Lower lobe of right lung (tissue), 2 donors: ENCODE data around the gene RAVER2. TPM values are rescaled to one million over a fixed set of nuclear protein-coding genes. Genes with fewer than 3 reads are reported as not detected.

Experiments used
- ATAC-seq, 2 donors: fragments of 200-7000 bp; cut with Tn5 transposase; one replicate each; pipeline ENCODE4 v1.9.1; 2020 to 2022; ENCODE audit warnings: mild to moderate bottlenecking in 2 of 2, moderate library complexity in 2 of 2
- DNase-seq: peaks from one replicate; pipeline ENCODE4 v3.0.0-alpha.2; 2020
- H3K27ac ChIP-seq: fragments of 200-600 bp; one replicate; pipeline ENCODE4 v1.8.0; 2022
- H3K27me3 ChIP-seq: fragments of 200-600 bp; one replicate; pipeline ENCODE4 v1.8.0; 2022; ENCODE audit warnings: low read depth
- H3K36me3 ChIP-seq: fragments of 200-600 bp; one replicate; pipeline ENCODE4 v1.8.0; 2022; ENCODE audit warnings: mild to moderate bottlenecking
- H3K4me1 ChIP-seq: fragments of 200-600 bp; one replicate; pipeline ENCODE4 v1.8.0; 2022
- H3K4me3 ChIP-seq: fragments of 200-600 bp; one replicate; pipeline ENCODE4 v1.8.0; 2022; ENCODE audit warnings: mild to moderate bottlenecking
- H3K9me3 ChIP-seq: fragments of 200-600 bp; one replicate; pipeline ENCODE4 v1.8.0; 2022
- intact Hi-C: fragments of 100-400 bp; cut with DNase I; formaldehyde crosslinking; loops from one replicate; pipeline ENCODE4 v1.11.0; 2022
- total RNA-seq: library from RNA; stranded (reverse); fragmentation: NEBNext Ultra II Directional; extraction: Animal tissue kit (Norgen Biotek cat#: 25700); gene quantifications from one replicate; pipeline ENCODE4 v1.2.1, GENCODE V29; 2021
- TF ChIP-seq, protein P1 (sequence below): fragments of 200-600 bp; IDR thresholded peaks from one replicate; pipeline ENCODE4 v1.8.0; 2022; ENCODE audit warnings: antibody characterized with exemption, mild to moderate bottlenecking
- donor health status: DM: no; HTN: yes; CAD: no; lungs with severe emphysema.

RAVER2 gene
- total RNA-seq, 1 donor from 2014 or later, result 12.0 TPM

DNA sequence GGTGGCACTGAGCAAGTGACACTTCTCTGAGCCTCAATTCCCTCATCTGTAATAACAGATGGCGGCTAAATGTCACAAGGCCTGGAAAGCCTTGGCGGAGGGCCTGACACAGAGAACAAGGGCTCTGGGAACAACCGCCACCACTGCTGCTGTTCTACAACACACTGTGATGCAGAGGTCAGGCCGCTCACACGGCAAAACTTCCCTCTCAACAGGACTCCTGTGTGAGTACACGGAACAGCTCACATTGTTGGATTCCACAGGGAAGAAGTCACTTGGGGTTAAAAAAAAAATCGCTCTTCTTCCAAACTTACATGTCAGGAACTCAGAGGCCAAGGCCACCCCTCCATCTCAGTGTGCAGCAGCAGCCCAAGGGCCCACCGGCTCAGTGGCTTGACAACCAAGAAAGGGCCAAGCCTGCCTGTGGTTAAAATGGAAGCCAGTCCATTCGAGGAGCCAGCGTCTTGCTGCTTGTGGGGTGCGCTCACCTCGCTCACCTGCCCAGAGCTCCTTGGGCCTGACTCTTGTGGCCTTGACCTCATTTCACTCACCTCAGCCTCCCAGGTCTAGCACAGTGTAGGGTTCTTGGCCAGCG is 101.1 kb downstream of the RAVER2 start:
- TF ChIP-seq, protein P1, sequence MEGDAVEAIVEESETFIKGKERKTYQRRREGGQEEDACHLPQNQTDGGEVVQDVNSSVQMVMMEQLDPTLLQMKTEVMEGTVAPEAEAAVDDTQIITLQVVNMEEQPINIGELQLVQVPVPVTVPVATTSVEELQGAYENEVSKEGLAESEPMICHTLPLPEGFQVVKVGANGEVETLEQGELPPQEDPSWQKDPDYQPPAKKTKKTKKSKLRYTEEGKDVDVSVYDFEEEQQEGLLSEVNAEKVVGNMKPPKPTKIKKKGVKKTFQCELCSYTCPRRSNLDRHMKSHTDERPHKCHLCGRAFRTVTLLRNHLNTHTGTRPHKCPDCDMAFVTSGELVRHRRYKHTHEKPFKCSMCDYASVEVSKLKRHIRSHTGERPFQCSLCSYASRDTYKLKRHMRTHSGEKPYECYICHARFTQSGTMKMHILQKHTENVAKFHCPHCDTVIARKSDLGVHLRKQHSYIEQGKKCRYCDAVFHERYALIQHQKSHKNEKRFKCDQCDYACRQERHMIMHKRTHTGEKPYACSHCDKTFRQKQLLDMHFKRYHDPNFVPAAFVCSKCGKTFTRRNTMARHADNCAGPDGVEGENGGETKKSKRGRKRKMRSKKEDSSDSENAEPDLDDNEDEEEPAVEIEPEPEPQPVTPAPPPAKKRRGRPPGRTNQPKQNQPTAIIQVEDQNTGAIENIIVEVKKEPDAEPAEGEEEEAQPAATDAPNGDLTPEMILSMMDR, result no peak
- Histone ChIP-seq H3K9me3 (no peaks in the 10 kb centered on the region), H3K4me3 (no peak overlapping the region), H3K36me3 (peaks cover 98% of the 10 kb centered on the region), H3K27ac (no peak overlapping the region), H3K27me3 (no peaks in the 10 kb centered on the region), H3K4me1 (peaks cover 14% of the 10 kb centered on the region)
- ATAC-seq (no peak), DNase-seq (no peak)
- intact Hi-C loops, result no loop called here

- Histone ChIP-seq H3K4me1 (peaks cover 10% of the 10 kb centered on the region), H3K27me3 (no peaks in the 10 kb centered on the region), H3K4me3 (no peak overlapping the region), H3K36me3 (peaks cover 99% of the 10 kb centered on the region), H3K9me3 (no peaks in the 10 kb centered on the region), H3K27ac (no peak overlapping the region)
- intact Hi-C loops, result no loop called here
- DNase-seq (no peak), ATAC-seq (no peak)
- TF ChIP-seq, protein P1, result no peak
These were observed 101.9 kb downstream of the RAVER2 start for GRCh38 chr1:64846573-64847430.

GRCh38 chr1:64847666-64848065 is 102.8 kb downstream of the RAVER2 start:
- H3K4me1 ChIP-seq, result peaks cover 2% of the 10 kb centered on the region
- ATAC-seq (no peak), DNase-seq (no peak)
- no peaks in the 10 kb centered on the region for H3K27me3 ChIP-seq
- intact Hi-C loops, result no loop called here
- H3K4me3 ChIP-seq, result no peak overlapping the region
- TF ChIP-seq, protein P1, result no peak
- peaks cover 99% of the 10 kb centered on the region for H3K36me3 ChIP-seq
- H3K9me3 ChIP-seq, result no peaks in the 10 kb centered on the region
- no peak overlapping the region for H3K27ac ChIP-seq

DNA sequence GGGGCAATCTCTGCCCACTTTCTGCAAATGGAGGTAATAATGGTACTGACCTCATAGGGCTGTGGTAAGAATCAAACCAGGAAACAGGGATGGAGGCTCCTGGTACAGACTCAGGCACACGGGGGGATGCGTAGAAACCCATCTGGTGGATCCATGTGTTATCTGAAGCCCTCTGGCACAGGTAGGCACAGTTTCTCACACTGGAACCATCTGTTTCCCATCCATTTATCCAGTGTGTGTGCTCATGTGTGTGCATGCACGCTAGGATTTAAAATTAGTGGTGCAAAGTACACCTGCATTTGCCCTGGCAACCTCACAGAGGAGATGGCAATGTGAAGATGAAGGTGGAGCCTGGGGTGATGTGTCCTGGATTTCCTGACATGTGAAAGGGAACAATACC is 103.3 kb downstream of the RAVER2 start:
- TF ChIP-seq, protein P1, result no peak
- ATAC-seq, result no peak
- Histone ChIP-seq H3K36me3 (peaks cover 100% of the 10 kb centered on the region), H3K4me1 (no peaks in the 10 kb centered on the region), H3K27ac (no peak overlapping the region), H3K4me3 (no peak overlapping the region), H3K27me3 (no peaks in the 10 kb centered on the region), H3K9me3 (no peaks in the 10 kb centered on the region)
- no peak for DNase-seq
- intact Hi-C loops, result no loop called here

- TF ChIP-seq, protein P1, result no peak
- DNase-seq (no peak), ATAC-seq (no peak)
- intact Hi-C loops, result no loop called here
- Histone ChIP-seq H3K27ac (no peak overlapping the region), H3K36me3 (peaks cover 100% of the 10 kb centered on the region), H3K4me3 (no peak overlapping the region), H3K4me1 (no peaks in the 10 kb centered on the region), H3K9me3 (no peaks in the 10 kb centered on the region), H3K27me3 (no peaks in the 10 kb centered on the region)
These were observed 103.9 kb downstream of the RAVER2 start for GRCh38 chr1:64848803-64849202.
